Trophoblast cell (in vitro differentiated cells and primary cell): ENCODE results near the gene SPDYE4. TPM values are rescaled to one million over a fixed set of nuclear protein-coding genes. Genes with fewer than 3 reads are reported as not detected.
A peak's percentile ranks its signal among the peaks of the same experiment; 100 is the strongest.
"Not testable (repeated sequence)": the region's sequence is repeated elsewhere in the genome, so short reads cannot be mapped to it uniquely, and the experiment has no call there.

ENCODE experiments used
- DNase-seq, 2 donors: peaks; one replicate each; pipeline ENCODE4 v3.0.0-alpha.2; 2016
- H2AFZ ChIP-seq: 2 replicates; pipeline ENCODE4 v1.6.1; 2013; ENCODE audit warnings: low read length, moderate library complexity, mild to moderate bottlenecking; ENCODE audit not compliant: insufficient read depth, poor library complexity
- H2AK5ac ChIP-seq: 2 replicates; pipeline ENCODE4 v1.6.1; 2013; ENCODE audit warnings: mild to moderate bottlenecking, low read length
- H2BK120ac ChIP-seq: 2 replicates; pipeline ENCODE4 v1.6.1; 2013; ENCODE audit warnings: low read length, mild to moderate bottlenecking, moderate library complexity; ENCODE audit not compliant: insufficient read depth, poor library complexity
- H2BK12ac ChIP-seq: 2 replicates; pipeline ENCODE4 v1.6.1; 2013; ENCODE audit warnings: mild to moderate bottlenecking, low read length, moderate library complexity
- H2BK5ac ChIP-seq: 2 replicates; pipeline ENCODE4 v1.6.1; 2013; ENCODE audit warnings: low read length, low read depth, moderate library complexity, mild to moderate bottlenecking; ENCODE audit not compliant: poor library complexity
- H3K14ac ChIP-seq: 2 replicates; pipeline ENCODE4 v1.6.1; 2013; ENCODE audit warnings: mild to moderate bottlenecking, low read length
- H3K18ac ChIP-seq: 2 replicates; pipeline ENCODE4 v1.6.1; 2013; ENCODE audit warnings: mild to moderate bottlenecking, low read length
- H3K23ac ChIP-seq: 2 replicates; pipeline ENCODE4 v1.6.1; 2013; ENCODE audit warnings: low read length
- H3K27ac ChIP-seq: 2 replicates; pipeline ENCODE4 v1.5.1; 2013; ENCODE audit warnings: low read depth, mild to moderate bottlenecking, inconsistent platforms, low read length, moderate library complexity
- H3K27me3 ChIP-seq: 2 replicates; pipeline ENCODE4 v1.6.1; 2013; ENCODE audit warnings: inconsistent platforms, mild to moderate bottlenecking, low read length, moderate library complexity; ENCODE audit not compliant: insufficient read depth
- H3K36me3 ChIP-seq, 2 experiments: 1 replicate in 1 of 2; 2 replicates in 1 of 2; pipeline ENCODE4 v1.6.1; 2013; ENCODE audit warnings: low read length in 2 of 2, mild to moderate bottlenecking in 2 of 2, moderate library complexity in 1 of 2; ENCODE audit not compliant: insufficient read depth in 2 of 2, control insufficient read depth in 1 of 2
- H3K4ac ChIP-seq: 2 replicates; pipeline ENCODE4 v1.6.1; 2013; ENCODE audit warnings: low read depth, mild to moderate bottlenecking, low read length, moderate library complexity
- H3K4me1 ChIP-seq, 2 experiments: 1 replicate in 1 of 2; 2 replicates in 1 of 2; pipeline ENCODE4 v1.6.1; 2013; ENCODE audit warnings: low read length in 2 of 2, mild to moderate bottlenecking in 2 of 2, moderate library complexity in 1 of 2; ENCODE audit not compliant: insufficient read depth in 2 of 2, control insufficient read depth in 1 of 2
- H3K4me2 ChIP-seq: 2 replicates; pipeline ENCODE4 v1.6.1; 2013; ENCODE audit warnings: inconsistent platforms, mild to moderate bottlenecking, low read length, moderate library complexity
- H3K4me3 ChIP-seq: 2 replicates; pipeline ENCODE4 v1.5.1; 2013; ENCODE audit warnings: mild to moderate bottlenecking, low read depth, low read length, inconsistent platforms
- H3K79me1 ChIP-seq: one replicate; pipeline ENCODE4 v1.6.1; 2013; ENCODE audit warnings: low read length
- H3K79me2 ChIP-seq: 2 replicates; pipeline ENCODE4 v1.6.1; 2013; ENCODE audit warnings: low read length, mild to moderate bottlenecking; ENCODE audit not compliant: control insufficient read depth, insufficient read depth, poor library complexity
- H3K9ac ChIP-seq: 2 replicates; pipeline ENCODE4 v1.6.1; 2013; ENCODE audit warnings: mild to moderate bottlenecking, low read length
- H3K9me3 ChIP-seq: 2 replicates; pipeline ENCODE4 v1.6.1; 2013; ENCODE audit warnings: low read depth, mild to moderate bottlenecking, control low read depth, inconsistent platforms, low read length; ENCODE audit not compliant: insufficient read depth
- H4K12ac ChIP-seq: 2 replicates; pipeline ENCODE4 v1.6.1; 2013; ENCODE audit warnings: low read depth, mild to moderate bottlenecking, low read length, moderate library complexity
- H4K8ac ChIP-seq: 2 replicates; pipeline ENCODE4 v1.6.1; 2013; ENCODE audit warnings: low read depth, mild to moderate bottlenecking, low read length, moderate library complexity
- H4K91ac ChIP-seq: one replicate; pipeline ENCODE4 v1.6.1; 2013; ENCODE audit warnings: low read depth, mild to moderate bottlenecking, low read length, moderate library complexity
- WGBS: extraction: QIAGEN DNeasy Blood & Tissue Kit; methylation state at CpG from one replicate; pipeline ENCODE4 v1.1.7; 2013; ENCODE audit warnings: missing lambda C conversion rate; ENCODE audit not compliant: insufficient read length, insufficient coverage; ENCODE audit errors: extremely low coverage; 5-methylcytosine and 5-hydroxymethylcytosine counted together
- polyA plus RNA-seq: library from polyadenylated mRNA; stranded (reverse); fragments of 200-250 nt; gene quantifications from 2 replicates; pipeline ENCODE4 v1.2.3, GENCODE V29; 2013

The SPDYE4 gene
- polyA plus RNA-seq = not detected in 2 replicates

- no peak within 1 kb of the TSS for H3K23ac ChIP-seq
- no peak within 1 kb of the TSS for H4K12ac ChIP-seq
- H3K18ac ChIP-seq = no peak within 1 kb of the TSS
- H2BK5ac ChIP-seq = no peak within 1 kb of the TSS
- H3K4ac ChIP-seq = no peak within 1 kb of the TSS
- no peak within 1 kb of the TSS for H4K91ac ChIP-seq
- H3K27ac ChIP-seq = no peak within 1 kb of the TSS
- H4K8ac ChIP-seq = no peak within 1 kb of the TSS
- H2BK12ac ChIP-seq = no peak within 1 kb of the TSS
- H3K14ac ChIP-seq = no peak within 1 kb of the TSS
- H3K79me1 ChIP-seq = no peaks in the 10 kb centered on the region
- no peaks in the 10 kb centered on the region for H3K79me2 ChIP-seq
- no peak within 1 kb of the TSS for H2AFZ ChIP-seq
- H3K9me3 ChIP-seq = no peaks in the 10 kb centered on the region
- H3K4me2 ChIP-seq = no peak within 1 kb of the TSS
- H3K27me3 ChIP-seq = no peaks in the 10 kb centered on the region
- H3K4me3 ChIP-seq = no peak within 1 kb of the TSS
- H3K36me3 ChIP-seq = no peaks in the 10 kb centered on the region
- no CpG with 5 or more reads among the region's 15 CpGs for WGBS
- H3K9ac ChIP-seq = no peak within 1 kb of the TSS
- no peak within 1 kb of the TSS for H2AK5ac ChIP-seq
- DNase-seq = no peak
- no peaks in the 10 kb centered on the region for H3K4me1 ChIP-seq
- no peak within 1 kb of the TSS for H2BK120ac ChIP-seq
Observed at GRCh38 chr17:8758137-8758596, at the start of gene SPDYE4. TSS of gene SPDYE4 (minus strand) at chr17:8758546. CDS start at chr17:8758382, 164 bp downstream.

- Histone ChIP-seq H2AK5ac (no peak overlapping the region), H3K79me1 (no peaks in the 10 kb centered on the region), H3K27ac (no peak overlapping the region), H2BK12ac (no peak overlapping the region), H4K12ac (no peak overlapping the region), H3K23ac (no peak overlapping the region), H3K79me2 (no peaks in the 10 kb centered on the region), H3K9me3 (peaks cover 2% of the 10 kb centered on the region), H3K4me2 (no peak overlapping the region), H3K36me3 (no peaks in the 10 kb centered on the region), H3K18ac (no peak overlapping the region), H2BK120ac (no peak overlapping the region), H4K91ac (no peak overlapping the region), H4K8ac (no peak overlapping the region), H3K9ac (no peak overlapping the region), H3K27me3 (no peaks in the 10 kb centered on the region), H2BK5ac (no peak overlapping the region), H3K4me3 (no peak overlapping the region), H2AFZ (no peak overlapping the region), H3K4me1 (no peaks in the 10 kb centered on the region), H3K4ac (no peak overlapping the region), H3K14ac (no peak overlapping the region)
- WGBS = no CpG with 5 or more reads among the region's 4 CpGs
- DNase-seq = peak in 1 of 2 donors; percentile 7
Observed at GRCh38 chr17:8806926-8807550, 48.7 kb upstream of the SPDYE4 start.

GRCh38 chr17:8806253-8806925, 48.0 kb upstream of the SPDYE4 start:
- no CpG with 5 or more reads among the region's 3 CpGs for WGBS
- H3K9ac ChIP-seq = no peak overlapping the region
- no peaks in the 10 kb centered on the region for H3K36me3 ChIP-seq

GRCh38 chr17:8805396-8805795, 47.0 kb upstream of the SPDYE4 start:
- no CpG with 5 or more reads among the region's 10 CpGs for WGBS
- not testable (repeated sequence) for H3K18ac ChIP-seq, H3K4me1 ChIP-seq, H3K4me3 ChIP-seq, H3K27me3 ChIP-seq, H2BK12ac ChIP-seq, H3K36me3 ChIP-seq, DNase-seq, H4K12ac ChIP-seq, H2AK5ac ChIP-seq, H3K23ac ChIP-seq, H3K4me2 ChIP-seq, H3K4ac ChIP-seq, H4K91ac ChIP-seq, H3K9me3 ChIP-seq, H3K27ac ChIP-seq, H3K14ac ChIP-seq, H3K9ac ChIP-seq, H2BK5ac ChIP-seq, H2AFZ ChIP-seq, H3K79me1 ChIP-seq, H3K79me2 ChIP-seq, H2BK120ac ChIP-seq, H4K8ac ChIP-seq

More at GRCh38 chr17:8806253-8806925, 48.0 kb upstream of the SPDYE4 start:
- no peak overlapping the region for H2BK5ac ChIP-seq
- H3K27ac ChIP-seq = no peak overlapping the region
- no peaks in the 10 kb centered on the region for H3K27me3 ChIP-seq
- H4K8ac ChIP-seq = no peak overlapping the region
- no peak overlapping the region for H3K23ac ChIP-seq
- H3K79me1 ChIP-seq = no peaks in the 10 kb centered on the region
- H3K14ac ChIP-seq = no peak overlapping the region
- no peak overlapping the region for H2BK120ac ChIP-seq
- H2AFZ ChIP-seq = no peak overlapping the region
- H3K4me3 ChIP-seq = no peak overlapping the region
- peaks cover 2% of the 10 kb centered on the region for H3K9me3 ChIP-seq
- H3K4me1 ChIP-seq = no peaks in the 10 kb centered on the region
- H4K91ac ChIP-seq = no peak overlapping the region
- H2BK12ac ChIP-seq = no peak overlapping the region
- no peak overlapping the region for H3K4me2 ChIP-seq
- H4K12ac ChIP-seq = no peak overlapping the region
- no peak overlapping the region for H3K4ac ChIP-seq
- no peaks in the 10 kb centered on the region for H3K79me2 ChIP-seq
- H2AK5ac ChIP-seq = no peak overlapping the region
- no peak for DNase-seq
- H3K18ac ChIP-seq = no peak overlapping the region
